HL-60 (cell line): Measurements from ENCODE around the gene SPA17.

Source experiments
- CTCF ChIP-seq: IDR thresholded peaks from one replicate; pipeline ENCODE4 v1.5.1; 2011; ENCODE audit warnings: low read length, control low read depth, inconsistent platforms; ENCODE audit not compliant: insufficient read depth
- GABPA ChIP-seq: IDR thresholded peaks from 2 replicates; pipeline ENCODE4 v1.6.1; 2012; ENCODE audit warnings: low read depth
- POLR2AphosphoS5 ChIP-seq: IDR thresholded peaks from 2 replicates; pipeline ENCODE4 v1.6.1; 2012; ENCODE audit warnings: low read depth

GRCh38 chr11:124681421-124681820 lies 7.7 kb downstream of the SPA17 start:
- TF ChIP-seq GABPA (no peak), CTCF (no peak), POLR2AphosphoS5 (no peak)
